Smooth muscle cell of trachea (primary cell): ENCODE results near the gene MRPS24. TPM values are rescaled to one million over a fixed set of nuclear protein-coding genes. Genes with fewer than 3 reads are reported as not detected.

Experiments used
- total RNA-seq: library from RNA; depleted of rRNA; stranded (reverse); fragments of >200 nt; gene quantifications from 2 replicates; pipeline ENCODE4 v1.2.1, GENCODE V29; 2014

MRPS24 gene
- total RNA-seq = 100 and 122 TPM in 2 replicates

DNA sequence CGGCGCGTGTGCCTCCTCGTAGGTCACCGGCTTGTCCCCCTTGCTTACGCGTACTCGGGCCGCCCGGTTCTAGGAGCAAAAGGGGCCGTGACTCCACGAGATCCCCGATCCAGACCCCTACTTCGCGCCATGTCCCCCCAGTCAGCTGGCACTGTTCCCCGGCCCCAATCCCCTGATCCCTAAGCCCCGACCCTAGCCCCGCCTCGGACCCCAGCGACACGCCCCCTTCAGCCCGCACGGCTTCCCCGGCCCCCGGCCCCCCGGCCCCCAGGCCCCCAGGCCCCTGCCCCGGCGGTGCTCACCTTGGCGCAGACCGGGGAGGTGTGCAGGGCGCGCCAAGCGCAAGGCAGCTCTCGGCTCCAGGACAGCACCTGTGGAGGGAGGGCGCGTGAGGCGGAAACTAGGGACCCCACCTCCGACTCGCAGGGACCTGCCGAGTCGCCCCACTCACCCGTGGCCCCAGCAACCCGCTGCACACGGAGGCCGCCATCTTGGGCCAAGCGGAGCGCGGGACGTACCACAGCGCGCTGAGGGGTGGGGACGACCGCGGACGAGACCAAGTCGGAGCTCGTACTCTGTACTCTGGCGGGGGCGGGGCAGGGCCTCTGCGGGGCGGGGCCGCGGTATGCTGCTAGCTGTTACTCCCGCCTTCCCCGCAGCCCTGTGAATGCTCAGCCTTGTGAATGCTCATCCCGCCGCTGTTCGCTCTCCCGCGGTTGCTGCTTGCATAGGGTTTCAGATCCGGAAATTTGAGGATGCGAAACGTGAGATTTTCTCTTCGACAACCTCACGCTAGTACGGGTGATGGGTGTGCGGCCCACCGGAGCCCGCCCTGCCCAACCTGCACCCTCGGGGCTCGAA lies at the start of gene MRPS24:
TSS of gene MRPS24 (minus strand) at position 512 of the 861 bp plus-strand sequence. CDS start at position 490, 22 bp downstream.

DNA sequence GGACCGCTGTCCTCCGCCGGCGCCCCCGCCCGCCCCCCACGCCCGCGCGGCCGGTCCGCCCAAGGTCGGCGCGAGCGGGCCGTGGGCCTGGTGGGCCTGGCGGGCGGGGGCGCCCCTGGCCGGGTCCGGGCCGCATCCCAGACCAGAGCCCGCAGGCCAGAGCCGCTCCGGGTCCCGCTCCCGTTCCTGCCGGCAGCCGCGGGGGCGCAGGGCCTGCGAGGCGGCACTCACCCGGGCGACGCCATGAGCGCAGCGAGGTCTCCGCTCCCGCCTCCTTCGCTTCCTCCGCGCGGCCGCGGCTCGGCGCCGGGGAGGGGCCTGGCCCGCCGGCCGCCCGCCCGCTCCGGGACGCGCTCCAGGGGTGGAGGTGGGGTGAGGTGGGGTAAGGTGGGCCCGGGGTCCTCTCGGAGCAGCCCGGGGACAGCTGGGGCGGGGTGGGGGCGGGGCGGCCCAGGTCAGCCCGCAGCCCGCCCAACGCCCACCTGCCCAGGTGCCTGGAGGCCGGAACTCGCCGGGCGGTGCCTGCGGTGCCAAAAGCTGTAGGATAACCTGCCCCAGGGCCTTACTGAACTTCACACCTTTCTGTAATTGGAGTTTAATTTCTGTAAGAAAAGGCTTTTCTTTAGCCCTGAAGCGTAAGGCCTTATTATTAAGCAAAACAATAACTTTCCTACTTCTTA lies 37.2 kb upstream of the MRPS24 start, which contains the start of gene URGCP:
TSS of gene URGCP (minus strand) at position 266 of the 680 bp plus-strand sequence. CDS start at position 245, 21 bp downstream.

Other genes with a start within 250 kb of the MRPS24 start
- 37.4 and 54.8 TPM in 2 replicates for gene COA1, start 140.0 kb downstream of the MRPS24 start, total RNA-seq
- gene BLVRA, start 110.8 kb downstream of the MRPS24 start, total RNA-seq = 51.9 and 67.6 TPM in 2 replicates
- 33.7 and 44.0 TPM in 2 replicates for gene URGCP, start 37.1 kb upstream of the MRPS24 start, total RNA-seq
- gene UBE2D4, start 56.9 kb upstream of the MRPS24 start, total RNA-seq = 8.0 and 17.4 TPM in 2 replicates
- not detected in 2 replicates for gene SPDYE1, start 128.4 kb upstream of the MRPS24 start, total RNA-seq
- gene DBNL, start 175.2 kb upstream of the MRPS24 start, total RNA-seq = 138 and 176 TPM in 2 replicates
- gene PGAM2, start 196.1 kb upstream of the MRPS24 start, total RNA-seq = 0.17 and 0.29 TPM in 2 replicates
- 17.0 and 19.5 TPM in 2 replicates for gene POLM, start 213.0 kb upstream of the MRPS24 start, total RNA-seq
- gene AEBP1, start 234.8 kb upstream of the MRPS24 start, total RNA-seq = 132 and 145 TPM in 2 replicates